GM19043 (cell line): Measurements from ENCODE around the gene LRRC4C.

Source experiments
- ATAC-seq: cut with Tn5 transposase; IDR thresholded peaks from one replicate; pipeline ENCODE4 v1.9.1; 2021; ENCODE audit warnings: low read depth; ENCODE audit not compliant: unreplicated experiment

Gene LRRC4C

GRCh38 chr11:41459465-41460401 is at the start of gene LRRC4C:
LRRC4C (minus strand) TSS chr11:41459652.
- ATAC-seq, result no peak

- ATAC-seq, result no peak
These were observed 48.7 kb upstream of the LRRC4C start for GRCh38 chr11:41508121-41508520.

GRCh38 chr11:41499429-41499828 is 40.0 kb upstream of the LRRC4C start:
- no peak for ATAC-seq

- no peak for ATAC-seq
These were observed 39.3 kb upstream of the LRRC4C start for GRCh38 chr11:41498726-41499125.

- ATAC-seq, result no peak
These were observed 38.5 kb upstream of the LRRC4C start for GRCh38 chr11:41497974-41498373.

- ATAC-seq, result no peak
These were observed 35.3 kb upstream of the LRRC4C start for GRCh38 chr11:41494716-41495115.

GRCh38 chr11:41486424-41486823 is 27.0 kb upstream of the LRRC4C start:
- ATAC-seq, result no peak

DNA sequence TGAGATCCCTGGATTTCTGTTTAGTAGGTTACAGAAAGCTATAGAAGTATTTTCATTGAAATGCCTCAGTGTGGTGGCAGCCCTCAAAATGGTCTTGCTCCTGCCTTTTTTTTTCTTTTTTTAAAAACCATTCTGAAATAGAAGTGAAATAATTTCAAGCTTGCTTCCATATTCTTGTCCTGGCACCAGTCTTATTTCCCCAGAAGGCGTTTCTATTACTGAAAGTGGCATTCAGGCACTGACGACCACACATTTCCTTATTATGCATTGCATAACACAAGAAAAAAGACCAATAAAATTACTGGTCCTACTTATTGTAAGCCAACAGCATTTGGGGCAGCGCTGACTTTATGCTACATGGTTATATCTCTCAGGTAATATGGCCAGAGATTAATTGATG is 24.5 kb upstream of the LRRC4C start:
- no peak for ATAC-seq

- no peak for ATAC-seq
These were observed 19.7 kb upstream of the LRRC4C start for GRCh38 chr11:41479179-41479578.

GRCh38 chr11:41461057-41461681 is 1.7 kb upstream of the LRRC4C start:
- peak; percentile 45 for ATAC-seq

- ATAC-seq, result no peak
These were observed 811 bp downstream of the LRRC4C start for GRCh38 chr11:41458641-41459040.

DNA sequence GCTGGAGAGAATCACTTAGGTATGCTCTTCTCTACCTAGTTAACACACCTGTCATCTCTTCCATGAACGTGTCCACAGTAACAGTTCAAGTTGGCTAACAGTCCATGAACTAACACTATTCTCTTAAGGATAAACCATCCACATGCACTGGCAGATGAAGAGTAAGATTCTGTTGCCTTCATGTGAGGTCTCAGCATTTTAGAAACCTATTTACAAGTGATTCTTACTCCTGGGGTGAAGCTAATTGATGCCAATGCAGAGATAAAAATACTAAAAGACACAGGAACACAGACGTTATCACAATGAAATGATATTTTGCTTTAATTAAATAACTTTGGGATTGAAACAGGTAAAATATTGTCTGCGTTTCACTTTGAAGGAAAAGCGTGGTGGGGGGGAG is 1.3 kb downstream of the LRRC4C start:
- ATAC-seq, result no peak

DNA sequence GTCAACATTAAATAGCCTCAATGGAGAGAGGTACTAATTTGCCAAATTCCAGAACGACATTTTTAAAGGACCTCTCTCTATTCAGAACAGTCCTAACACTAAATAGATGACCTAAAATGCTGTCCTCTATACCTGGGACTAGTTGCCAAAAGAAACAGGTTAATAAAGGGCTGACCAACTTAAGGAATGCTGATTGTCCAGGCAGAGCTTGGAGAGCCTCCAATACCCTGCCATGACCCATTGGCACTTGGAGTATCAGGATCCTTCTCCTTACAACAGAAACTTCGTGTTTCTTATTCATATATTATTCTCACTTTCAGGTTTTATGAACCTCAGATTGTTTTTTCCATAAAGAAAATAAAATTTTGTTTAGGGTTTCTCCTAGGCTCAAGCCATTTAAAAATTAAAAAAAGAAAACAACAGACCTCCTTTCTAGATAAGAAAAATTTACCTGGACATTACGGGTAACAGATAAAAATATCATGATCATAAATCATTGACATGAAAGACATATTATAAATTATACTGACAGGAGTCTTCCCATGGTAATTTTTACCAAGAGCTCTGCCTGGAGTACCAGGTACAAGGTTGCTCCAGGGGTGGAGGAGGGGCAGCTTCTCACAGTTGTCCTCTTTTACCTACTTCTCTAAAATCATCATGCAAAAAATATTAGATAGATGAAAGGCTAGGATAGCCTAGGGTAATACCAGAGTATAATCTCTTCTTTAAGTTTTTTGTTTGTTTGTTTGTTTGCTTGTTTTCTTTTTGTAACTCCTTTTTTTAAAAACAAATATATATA is 2.0 kb downstream of the LRRC4C start:
- ATAC-seq, result no peak

GRCh38 chr11:41456269-41456668 is 3.2 kb downstream of the LRRC4C start:
- no peak for ATAC-seq

DNA sequence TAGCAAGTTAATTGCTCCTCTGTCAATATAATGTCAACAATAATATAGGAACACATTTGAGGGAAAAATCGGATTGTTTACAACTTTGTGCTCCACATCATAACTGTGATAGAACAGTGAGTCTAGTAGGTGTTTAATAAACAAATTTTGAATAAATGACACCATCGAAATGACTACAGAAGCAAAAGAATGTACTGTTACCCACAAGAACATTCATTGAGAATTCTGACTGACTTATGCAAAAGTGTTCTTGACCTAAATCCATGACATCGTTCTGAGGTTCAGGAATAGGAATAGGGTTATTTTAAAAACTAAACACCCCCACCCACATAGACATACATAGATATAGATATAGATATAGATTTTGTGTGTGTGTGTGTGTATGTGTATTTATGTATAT is 8.4 kb downstream of the LRRC4C start:
- ATAC-seq, result no peak

- no peak for ATAC-seq
These were observed 9.9 kb downstream of the LRRC4C start for GRCh38 chr11:41449483-41450050.

DNA sequence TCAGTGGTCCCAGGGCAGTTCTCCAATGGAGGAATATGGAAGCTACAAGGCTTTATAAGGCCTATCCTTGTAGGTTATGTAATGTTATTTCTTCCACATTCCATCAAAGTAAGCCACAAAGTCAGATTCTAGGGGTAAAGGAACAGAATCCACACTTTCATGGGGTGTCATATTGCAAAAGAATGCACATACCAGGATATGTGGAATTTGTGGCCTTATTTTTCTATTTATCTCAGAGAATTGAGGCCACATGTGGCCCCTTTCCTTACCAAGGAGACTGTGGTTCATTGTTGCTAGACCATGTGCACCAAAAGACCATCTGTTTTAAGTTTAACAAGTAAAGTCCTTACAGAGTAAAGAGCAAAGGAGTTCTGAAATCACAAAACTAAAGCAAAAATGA is 12.9 kb downstream of the LRRC4C start:
- ATAC-seq, result no peak

- ATAC-seq, result no peak
These were observed 13.3 kb downstream of the LRRC4C start for GRCh38 chr11:41446107-41446506.

GRCh38 chr11:41437006-41437490 is 22.4 kb downstream of the LRRC4C start:
- no peak for ATAC-seq

DNA sequence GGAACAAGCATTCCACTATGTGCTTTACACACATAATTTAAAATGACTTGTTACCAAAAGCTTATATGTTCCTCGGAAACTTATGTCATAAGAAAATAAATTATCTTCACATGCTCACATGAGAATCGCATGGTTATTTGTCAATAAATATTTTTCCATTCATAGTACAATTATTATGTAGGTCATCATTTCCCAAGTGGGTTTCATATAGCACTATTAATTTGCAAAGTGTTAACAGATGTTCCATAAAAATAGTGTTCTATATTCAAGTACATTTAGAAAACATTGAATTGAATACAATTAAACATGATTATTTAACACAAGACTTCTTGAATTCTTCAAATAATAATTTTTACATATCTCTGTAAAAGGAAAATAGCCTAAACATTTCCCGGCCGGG is 23.9 kb downstream of the LRRC4C start:
- no peak for ATAC-seq

- ATAC-seq, result no peak
These were observed 27.7 kb downstream of the LRRC4C start for GRCh38 chr11:41431784-41432183.
